Measurements from ENCODE around the gene BTD. TPM values are rescaled to one million over a fixed set of nuclear protein-coding genes. Genes with fewer than 3 reads are reported as not detected.

The BTD gene
- total and polyA plus RNA-seq, 2 donors (not counting 3 experiments of a cell fraction or from before 2014, with no cell fraction given), result 20.3 to 32.2 TPM

DNA sequence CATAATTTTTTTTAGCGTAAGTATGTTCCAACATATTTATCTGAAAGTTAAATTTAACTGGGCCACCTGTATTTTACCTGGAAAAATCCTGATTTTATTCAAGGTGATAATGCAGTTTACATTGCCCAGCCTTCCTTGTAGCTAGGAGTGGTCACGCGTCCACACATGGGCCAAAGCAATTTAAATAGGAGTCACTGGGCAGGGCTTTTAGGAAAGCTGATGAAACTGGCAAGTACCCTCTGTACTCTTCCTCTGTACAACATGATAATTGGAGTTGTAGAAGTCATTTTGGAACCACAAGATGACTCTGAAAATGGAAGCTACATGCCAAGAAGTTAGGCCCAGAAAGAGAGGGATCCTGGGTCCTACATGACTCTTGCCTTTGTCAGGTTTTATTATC is 9.5 kb downstream of the BTD start:
- Histone ChIP-seq H3K4me1 (ENCODE audit: control insufficient read depth, extremely low read depth, insufficient read depth, low read length) (peaks cover 30% of the 10 kb centered on the region), H3K79me2 (ENCODE audit: control insufficient read depth, insufficient read depth, low read length) (no peaks in the 10 kb centered on the region), H3K9me3 (replicated peaks; ENCODE audit: control insufficient read depth, insufficient read depth, low read length) (no peaks in the 10 kb centered on the region), H3K36me3 (ENCODE audit: control insufficient read depth in 2 of 2, extremely low read depth in 1 of 2, insufficient read depth in 2 of 2, low read length in 2 of 2) (no peaks in the 10 kb centered on the region), H3K27me3 (ENCODE audit: control insufficient read depth in 2 of 2, insufficient read depth in 2 of 2, low read length in 2 of 2) (no peaks in the 10 kb centered on the region), H2AFZ (ENCODE audit: low read depth, low read length) (no peak overlapping the region), H3K4me3 (replicated peaks in 1 of 3; ENCODE audit: insufficient read depth in 1 of 3, low read depth in 1 of 3, low read length in 3 of 3) (no peak overlapping the region), H4K20me1 (replicated peaks; ENCODE audit: control insufficient read depth, extremely low read depth, insufficient read depth, low read length) (no peaks in the 10 kb centered on the region), H3K9me1 (replicated peaks; ENCODE audit: control insufficient read depth, extremely low read depth, insufficient read depth, low read length) (no peaks in the 10 kb centered on the region), H3K4me2 (ENCODE audit: insufficient read depth, low read length) (no peak overlapping the region), H3K9ac (replicated peaks; ENCODE audit: extremely low read depth, insufficient read depth, low read length) (no peak overlapping the region), H3K27ac (ENCODE audit: insufficient read depth, low read depth, low read length) (no peak overlapping the region)
- CTCF ChIA-PET, result interaction anchor here (0.9 kb wide), 1 partner anchor 73 kb away, joined by 3 read pairs; no protein-coding TSS in a partner anchor
- intact Hi-C loops (cut with micrococcal nuclease), result no loop called here
- TF ChIP-seq GATA2 (IDR thresholded peaks at IDR 0.05; ENCODE audit: insufficient read depth, insufficient read length, low read depth, low read length) (no peak), JUN (IDR thresholded peaks at IDR 0.05; ENCODE audit: borderline replicate concordance, insufficient read depth, insufficient read length, low read depth) (no peak), POLR2A (IDR thresholded peaks at IDR 0.05; ENCODE audit: low read depth, low read length) (no peak)
- dilution Hi-C loops (cut with MboI; ENCODE audit: extremely low pct_ligation_motif_present, low sequenced_read_pairs), result no loop called here
- FAIRE-seq (no peak), DNase-seq (ENCODE audit: low read depth, low spot score) (no peak)
- BruUV-seq (replicated peaks), result no TSS peak
- POLR2A ChIA-PET, result no interaction called here

DNA sequence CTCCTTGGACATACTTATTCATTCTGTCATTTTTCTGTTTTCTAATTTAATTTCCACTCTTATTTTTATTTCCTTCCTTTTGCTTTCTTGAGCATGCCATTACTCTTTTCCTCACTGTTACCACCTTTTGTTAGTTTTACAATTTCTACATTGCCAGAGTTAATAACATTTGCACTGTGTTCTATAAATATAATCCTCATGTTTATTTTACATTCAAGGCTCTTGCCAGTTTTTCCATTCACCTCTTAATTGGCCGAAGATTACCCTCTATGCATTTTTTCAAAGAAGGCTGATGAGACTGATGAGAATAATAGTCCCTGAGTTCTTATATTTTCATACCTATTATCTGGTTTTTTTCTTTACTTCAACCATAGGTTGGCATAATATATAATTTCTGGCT is 10.5 kb downstream of the BTD start:
- CTCF ChIA-PET, result interaction anchor here (2.0 kb wide), 1 partner anchor 19 kb away, joined by 4 read pairs; no protein-coding TSS in a partner anchor
- no peak for FAIRE-seq

More for the DNA sequence above, 10.5 kb downstream of the BTD start:
- Histone ChIP-seq H3K4me3 (replicated peaks in 1 of 3; ENCODE audit: insufficient read depth in 1 of 3, low read depth in 1 of 3, low read length in 3 of 3) (no peak overlapping the region), H3K4me1 (ENCODE audit: control insufficient read depth, extremely low read depth, insufficient read depth, low read length) (peaks cover 23% of the 10 kb centered on the region), H3K27me3 (ENCODE audit: control insufficient read depth in 2 of 2, insufficient read depth in 2 of 2, low read length in 2 of 2) (no peaks in the 10 kb centered on the region), H3K36me3 (ENCODE audit: control insufficient read depth in 2 of 2, extremely low read depth in 1 of 2, insufficient read depth in 2 of 2, low read length in 2 of 2) (no peaks in the 10 kb centered on the region), H3K9me1 (replicated peaks; ENCODE audit: control insufficient read depth, extremely low read depth, insufficient read depth, low read length) (no peaks in the 10 kb centered on the region), H3K79me2 (ENCODE audit: control insufficient read depth, insufficient read depth, low read length) (no peaks in the 10 kb centered on the region), H3K9ac (replicated peaks; ENCODE audit: extremely low read depth, insufficient read depth, low read length) (no peak overlapping the region), H2AFZ (ENCODE audit: low read depth, low read length) (no peak overlapping the region), H3K27ac (ENCODE audit: insufficient read depth, low read depth, low read length) (no peak overlapping the region), H3K9me3 (replicated peaks; ENCODE audit: control insufficient read depth, insufficient read depth, low read length) (no peaks in the 10 kb centered on the region), H3K4me2 (ENCODE audit: insufficient read depth, low read length) (no peak overlapping the region), H4K20me1 (replicated peaks; ENCODE audit: control insufficient read depth, extremely low read depth, insufficient read depth, low read length) (no peaks in the 10 kb centered on the region)
- peak; percentile 30 for DNase-seq (ENCODE audit: low read depth, low spot score)
- POLR2A ChIA-PET, result interaction anchor here (0.6 kb wide), 1 partner anchor 120 kb away, joined by 3 read pairs; no protein-coding TSS in a partner anchor
- TF ChIP-seq POLR2AphosphoS5 (IDR thresholded peaks at IDR 0.05; ENCODE audit: insufficient read depth, low read depth, low read length), result no peak
- TF ChIP-seq EZH2 (IDR thresholded peaks at IDR 0.05; ENCODE audit: borderline replicate concordance, low read depth, low read length, severe bottlenecking), result no peak
- no peak for TF ChIP-seq JUN (IDR thresholded peaks at IDR 0.05; ENCODE audit: borderline replicate concordance, insufficient read depth, insufficient read length, low read depth)
- TF ChIP-seq, protein P1, sequence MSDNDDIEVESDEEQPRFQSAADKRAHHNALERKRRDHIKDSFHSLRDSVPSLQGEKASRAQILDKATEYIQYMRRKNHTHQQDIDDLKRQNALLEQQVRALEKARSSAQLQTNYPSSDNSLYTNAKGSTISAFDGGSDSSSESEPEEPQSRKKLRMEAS (IDR thresholded peaks at IDR 0.05; ENCODE audit: insufficient read depth, insufficient read length), result no peak
- TF ChIP-seq, protein P2, sequence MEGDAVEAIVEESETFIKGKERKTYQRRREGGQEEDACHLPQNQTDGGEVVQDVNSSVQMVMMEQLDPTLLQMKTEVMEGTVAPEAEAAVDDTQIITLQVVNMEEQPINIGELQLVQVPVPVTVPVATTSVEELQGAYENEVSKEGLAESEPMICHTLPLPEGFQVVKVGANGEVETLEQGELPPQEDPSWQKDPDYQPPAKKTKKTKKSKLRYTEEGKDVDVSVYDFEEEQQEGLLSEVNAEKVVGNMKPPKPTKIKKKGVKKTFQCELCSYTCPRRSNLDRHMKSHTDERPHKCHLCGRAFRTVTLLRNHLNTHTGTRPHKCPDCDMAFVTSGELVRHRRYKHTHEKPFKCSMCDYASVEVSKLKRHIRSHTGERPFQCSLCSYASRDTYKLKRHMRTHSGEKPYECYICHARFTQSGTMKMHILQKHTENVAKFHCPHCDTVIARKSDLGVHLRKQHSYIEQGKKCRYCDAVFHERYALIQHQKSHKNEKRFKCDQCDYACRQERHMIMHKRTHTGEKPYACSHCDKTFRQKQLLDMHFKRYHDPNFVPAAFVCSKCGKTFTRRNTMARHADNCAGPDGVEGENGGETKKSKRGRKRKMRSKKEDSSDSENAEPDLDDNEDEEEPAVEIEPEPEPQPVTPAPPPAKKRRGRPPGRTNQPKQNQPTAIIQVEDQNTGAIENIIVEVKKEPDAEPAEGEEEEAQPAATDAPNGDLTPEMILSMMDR (IDR thresholded peaks at IDR 0.05; ENCODE audit: extremely low read depth in 1 of 2, insufficient read depth in 1 of 2, low read depth in 1 of 2, low read length in 2 of 2), result no peak
- dilution Hi-C loops (cut with MboI; ENCODE audit: extremely low pct_ligation_motif_present, low sequenced_read_pairs), result no loop called here
- intact Hi-C loops (cut with micrococcal nuclease), result no loop called here
- no TSS peak for BruUV-seq (replicated peaks)

Data from endothelial cell of umbilical vein (primary cell).